C4-2B (cell line): Measurements from ENCODE around the gene PLCG2.

Experiments used
- CTCF ChIP-seq: fragments of 450-650 bp; conservative IDR thresholded peaks from 2 replicates; pipeline ENCODE4 v1.5.1; 2017; ENCODE audit warnings: mild to moderate bottlenecking
- ZFX ChIP-seq: fragments of 450-650 bp; IDR thresholded peaks from 2 replicates; pipeline ENCODE4 v1.6.1; 2017

GRCh38 chr16:81846105-81846504 is 67.0 kb downstream of the PLCG2 start:
- TF ChIP-seq CTCF (no peak), ZFX (no peak)
